ENCODE results near the gene TENT4B. TPM values are rescaled to one million over a fixed set of nuclear protein-coding genes. Genes with fewer than 3 reads are reported as not detected.
A peak's percentile ranks its signal among the peaks of the same experiment; 100 is the strongest.

TENT4B gene
- polyA plus RNA-seq, 1 experiment: 7.2 TPM

- CTCF ChIA-PET: no interaction called here
- H3K4me3 ChIP-seq (ENCODE audit: low read depth, low read length): no peak overlapping the region
- DNase-seq (ENCODE audit: low read depth): no peak
- TF ChIP-seq CTCF (IDR thresholded peaks at IDR 0.05; ENCODE audit: insufficient read depth, low read depth, low read length): no peak
- POLR2A ChIA-PET: no interaction called here
- H3K36me3 ChIP-seq (ENCODE audit: control insufficient read depth, insufficient read depth, low read length): no peaks in the 10 kb centered on the region
- H3K27me3 ChIP-seq (ENCODE audit: control insufficient read depth, insufficient read depth, low read length): peaks cover 2% of the 10 kb centered on the region
These were observed 91.0 kb downstream of the TENT4B start for GRCh38 chr16:50244140-50244503.

DNA sequence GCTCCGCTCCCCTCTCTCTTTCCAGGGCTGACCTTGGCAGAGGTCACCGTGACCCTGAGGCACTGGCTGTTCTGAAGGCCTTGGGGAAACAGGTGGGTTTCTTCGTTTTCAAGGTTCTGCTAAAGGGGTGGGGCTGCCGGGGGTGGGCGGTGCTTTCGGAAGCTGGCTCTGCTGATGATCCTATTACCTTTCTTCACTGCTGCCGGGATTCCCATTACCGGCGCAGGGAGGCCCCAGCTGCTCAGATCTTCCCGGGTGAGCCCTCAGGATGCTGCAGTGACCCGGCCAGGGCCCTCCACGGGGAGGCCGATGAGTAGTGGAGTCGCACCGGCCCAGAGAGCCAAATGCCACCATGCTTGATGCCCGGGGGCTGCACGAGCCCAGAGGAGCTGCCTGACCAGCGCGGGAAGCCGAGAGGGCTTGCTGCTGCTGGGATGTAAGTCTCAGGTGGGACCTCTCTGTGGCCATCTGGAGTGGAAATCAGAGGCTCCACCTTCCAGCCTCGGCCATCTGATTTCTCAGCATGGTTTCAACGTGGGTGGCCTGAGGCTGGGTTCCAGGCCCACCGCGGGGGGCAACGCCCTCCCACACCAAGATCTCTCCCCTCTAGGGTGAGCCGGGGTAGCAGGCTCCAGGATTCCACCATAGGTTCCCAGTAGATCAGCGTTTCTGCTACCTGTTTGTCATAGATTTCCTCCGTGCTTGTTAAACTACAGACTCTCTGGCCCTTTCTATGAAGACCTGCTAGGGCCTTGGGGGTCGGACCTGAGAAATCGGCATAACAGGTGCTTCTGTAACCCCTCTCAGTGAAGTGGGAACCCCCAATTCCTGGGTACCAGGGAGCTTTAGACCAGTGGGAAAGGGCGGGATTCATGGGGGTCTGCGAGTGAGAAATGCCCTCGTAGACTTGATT lies 91.7 kb downstream of the TENT4B start:
- Histone ChIP-seq H3K4me3 (ENCODE audit: low read depth, low read length) (no peak overlapping the region), H3K27me3 (ENCODE audit: control insufficient read depth, insufficient read depth, low read length) (no peaks in the 10 kb centered on the region; the same call in none of the 2 replicates), H3K36me3 (ENCODE audit: control insufficient read depth, insufficient read depth, low read length) (no peaks in the 10 kb centered on the region)
- DNase-seq (ENCODE audit: low read depth): no peak
- POLR2A ChIA-PET: no interaction called here
- CTCF ChIA-PET: interaction anchor here (0.6 to 1.5 kb wide), 4 partner anchors 110 to 502 kb away, joined by 3 to 5 read pairs (median 4); no protein-coding TSS in a partner anchor
- TF ChIP-seq CTCF (IDR thresholded peaks at IDR 0.05; ENCODE audit: insufficient read depth, low read depth, low read length): no peak

DNA sequence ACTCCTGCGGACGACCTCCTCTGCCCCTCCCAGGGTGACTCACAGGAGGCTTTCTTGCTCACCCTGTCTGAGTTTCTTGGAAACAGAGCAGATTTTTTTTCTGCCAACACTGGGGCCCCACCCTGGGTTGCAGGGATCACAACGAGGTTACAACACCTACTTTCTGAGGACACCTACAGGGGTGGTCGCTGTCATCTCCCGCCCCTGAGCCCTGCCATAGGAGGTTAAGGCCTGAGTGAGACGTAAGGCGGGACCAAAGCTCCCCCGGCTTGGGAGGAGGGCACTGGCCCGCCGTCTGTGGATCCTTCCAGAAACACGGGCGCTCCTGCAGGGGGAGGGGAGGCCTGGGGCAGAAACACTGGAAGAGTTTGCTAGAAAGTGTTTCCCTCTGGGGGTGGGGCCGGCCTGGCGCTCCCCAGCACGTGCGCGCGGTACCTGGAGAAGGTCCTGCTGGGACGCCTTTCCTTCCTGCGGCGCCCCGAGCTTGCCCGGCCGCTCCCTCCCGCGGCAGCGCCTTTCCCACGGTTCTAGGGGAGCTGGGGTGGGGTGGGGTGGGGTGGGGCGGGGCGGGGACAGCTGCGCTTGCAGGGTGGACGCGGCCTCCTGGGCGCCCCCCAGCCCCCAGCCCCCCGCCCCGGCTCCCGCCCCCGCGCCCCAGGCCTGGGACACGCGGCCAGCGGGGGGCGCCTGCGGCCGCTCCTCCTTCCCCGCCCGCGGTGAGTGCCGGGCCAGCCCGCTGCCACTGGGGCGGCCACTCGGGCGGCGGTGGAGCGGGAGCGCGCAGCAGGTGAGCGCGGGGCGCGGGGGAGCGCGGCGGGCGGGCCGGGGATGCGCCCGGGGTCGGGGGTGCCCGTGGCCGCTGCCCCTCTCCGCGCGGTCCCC lies 92.6 kb downstream of the TENT4B start:
- no peak for DNase-seq (ENCODE audit: low read depth)
- ChIA-PET CTCF (interaction anchor here (0.6 to 1.5 kb wide), 8 partner anchors 14 to 501 kb away, joined by 3 to 6 read pairs (median 4); no protein-coding TSS in a partner anchor), POLR2A (no interaction called here)
- TF ChIP-seq CTCF (IDR thresholded peaks at IDR 0.05; ENCODE audit: insufficient read depth, low read depth, low read length): 0 out of 2 replicates have a peak, but pooled peaks have one; percentile 13
- Histone ChIP-seq H3K27me3 (ENCODE audit: control insufficient read depth, insufficient read depth, low read length) (no peaks in the 10 kb centered on the region; the same call in none of the 2 replicates), H3K4me3 (ENCODE audit: low read depth, low read length) (peak overlapping the region; percentile 48), H3K36me3 (ENCODE audit: control insufficient read depth, insufficient read depth, low read length) (no peaks in the 10 kb centered on the region)

- peak overlapping the region; percentile 48 for H3K4me3 ChIP-seq (ENCODE audit: low read depth, low read length)
- CTCF ChIA-PET: interaction anchor here (0.6 to 1.5 kb wide), 7 partner anchors 13 to 123 kb away, joined by 3 to 6 read pairs (median 3); no protein-coding TSS in a partner anchor
- POLR2A ChIA-PET: no interaction called here
- no peak for DNase-seq (ENCODE audit: low read depth)
- H3K36me3 ChIP-seq (ENCODE audit: control insufficient read depth, insufficient read depth, low read length): no peaks in the 10 kb centered on the region
- TF ChIP-seq CTCF (IDR thresholded peaks at IDR 0.05; ENCODE audit: insufficient read depth, low read depth, low read length): no peak
- no peaks in the 10 kb centered on the region; the same call in 1 of the 2 replicates for H3K27me3 ChIP-seq (ENCODE audit: control insufficient read depth, insufficient read depth, low read length)
These were observed 93.4 kb downstream of the TENT4B start for GRCh38 chr16:50246299-50247122.

Measured in BJ (cell line).